Heart left ventricle (tissue), 16 donors: ENCODE results near the gene ACBD3. TPM values are rescaled to one million over a fixed set of nuclear protein-coding genes. Genes with fewer than 3 reads are reported as not detected.

Source experiments
- ATAC-seq, 4 donors: fragments of 200-7000 bp; cut with Tn5 transposase; one replicate each; pipeline ENCODE4 v1.9.1; 2020 to 2022; ENCODE audit warnings: moderate library complexity in 4 of 4, mild to moderate bottlenecking in 3 of 4, moderate number of reproducible peaks in 1 of 4
- DNase-seq, 5 donors: peaks; one replicate each; pipeline ENCODE4 v3.0.0-alpha.2; 2020
- H3K27ac ChIP-seq, 12 donors: fragments of 200-600 bp; sonication (generic) in 4 of 12; one replicate each; pipeline versions ENCODE4 v1.5.0 to v1.8.0; 2016 to 2022; ENCODE audit warnings: mild to moderate bottlenecking in 2 of 12
- H3K27me3 ChIP-seq, 9 donors: fragments of 200-600 bp; sonication (generic) in 2 of 9; one replicate each; pipeline versions ENCODE4 v1.5.1 to v1.8.0; 2016 to 2022; ENCODE audit warnings: mild to moderate bottlenecking in 3 of 9
- H3K36me3 ChIP-seq, 9 donors: fragments of 200-600 bp; sonication (generic) in 2 of 9; one replicate each; pipeline versions ENCODE4 v1.5.0 to v1.8.0; 2018 to 2022; ENCODE audit warnings: mild to moderate bottlenecking in 2 of 9
- H3K4me1 ChIP-seq, 12 donors: fragments of 200-600 bp; sonication (generic) in 4 of 12; one replicate each; pipeline versions ENCODE4 v1.5.0 to v1.8.0; 2016 to 2022; ENCODE audit warnings: mild to moderate bottlenecking in 3 of 12
- H3K4me3 ChIP-seq, 12 donors: fragments of 200-600 bp; sonication (generic) in 4 of 12; one replicate each; pipeline versions ENCODE4 v1.5.0 to v1.8.0; 2017 to 2022; ENCODE audit warnings: mild to moderate bottlenecking in 9 of 12, moderate library complexity in 4 of 12
- H3K9me3 ChIP-seq, 12 donors: fragments of 200-600 bp; sonication (generic) in 4 of 12; one replicate each; pipeline versions ENCODE4 v1.5.0 to v1.8.0; 2016 to 2022; ENCODE audit warnings: mild to moderate bottlenecking in 1 of 12
- CTCF ChIP-seq, 12 donors: fragments of 200-600 bp; sonication (generic) in 4 of 12; IDR thresholded peaks; one replicate each; pipeline versions ENCODE4 v1.5.0 to v1.8.0; 2018 to 2022; ENCODE audit warnings: antibody characterized with exemption in 12 of 12, mild to moderate bottlenecking in 5 of 12
- POLR2A ChIP-seq, 2 donors: fragments of 450-650 bp; IDR thresholded peaks; one replicate each; pipeline ENCODE4 v1.6.1; 2017; ENCODE audit warnings: antibody characterized with exemption in 2 of 2, mild to moderate bottlenecking in 2 of 2, moderate library complexity in 2 of 2
- WGBS, 4 donors: extraction: QIAGEN DNeasy Blood & Tissue Kit in 2 of 4; methylation state at CpG; one replicate each; pipeline versions ENCODE4 v1.1.5 to v1.1.7; 2013 to 2018; 5-methylcytosine and 5-hydroxymethylcytosine counted together
- intact Hi-C, 10 donors: fragments of 100-400 bp; cut with DNase I; formaldehyde crosslinking; loops; one replicate each; pipeline versions ENCODE4 v1.11.1 to v1.14.2; 2022
- polyA plus RNA-seq, 2 donors: library from polyadenylated mRNA; stranded (reverse); fragments of 200-250 nt; gene quantifications; one replicate each; pipeline ENCODE4 v1.2.3, GENCODE V29; 2013
- total RNA-seq, 9 donors: library from RNA; depleted of rRNA in 2 of 9; stranded (reverse); fragments of >200 nt in 2 of 9; fragmentation: NEBNext Ultra II Directional in 3 of 9; extraction: Animal tissue kit (Norgen Biotek cat#: 25700) in 3 of 9; gene quantifications; one replicate each; pipeline versions ENCODE4 v1.1.0 to v1.2.4, GENCODE V29; 2016 to 2023
- donor health status: ischemic (EF 13 %, LVEDD 7.1; RV severe dilation, severe dysfunction).
- donor health status: healthy with polysubstance abuse.
- donor health status: DM: no; HTN: yes; CAD: no.
- donor health status: DM: no; HTN: no; CAD: no.
- donor health status: ischemic (EF 25% LVEDD 6.9; RV normal size, moderate dysfunction).
- donor health status: ischemic (EF 25% LVEDD 5.7; RV mildly dilated, moderate dysfunction).
- donor health status: healthy.
- donor health status: DM: yes; HTN: yes; CAD: no.
- donor health status: ischemic (EF 35%, LVEDD 5.7; RV mildly dilated, moderate dysfunction).
- donor health status: nonischemic (EF 11% LVEDD 7.7; RV severe dilation, severe dysfunction).
- donor health status: DM: yes; HTN: yes; CAD: no.
- donor health status: PGD.
- donor health status: ischemic (EF 29% LVEDD 5.4; RV normal size, mild dysfunction).
- donor health status: nonischemic (EF 23%, LVEDD 6.1; RV moderate dilation, normal function).

The ACBD3 gene
- total and polyA plus RNA-seq, 11 donors = 9.3 to 39.1 (median 28.0) TPM

- peaks cover 0 to 100% (median 91%) of the 10 kb centered on the region in 9 donors for H3K36me3 ChIP-seq
- intact Hi-C loops = no loop called here
- DNase-seq (no peak), ATAC-seq (no peak)
- WGBS, 4 donors = 96 to 99% (median 97%) methylated on average over 1 of the region's 1 CpG
- H3K4me1 ChIP-seq = peaks cover 0 to 16% (median 0%) of the 10 kb centered on the region in 12 donors
- no peaks in the 10 kb centered on the region for H3K9me3 ChIP-seq
- TF ChIP-seq CTCF (IDR thresholded peaks at IDR 0.05) = no peak
- TF ChIP-seq POLR2A (IDR thresholded peaks at IDR 0.05) = no peak
- H3K4me3 ChIP-seq = no peak overlapping the region
- no peaks in the 10 kb centered on the region for H3K27me3 ChIP-seq
- H3K27ac ChIP-seq = peak overlapping the region in 1 of 12 donors; percentile 33
Measured at GRCh38 chr1:226157761-226158316, 28.7 kb downstream of the ACBD3 start.

GRCh38 chr1:226154593-226154992 is 31.9 kb downstream of the ACBD3 start:
- H3K4me3 ChIP-seq = no peak overlapping the region
- no peaks in the 10 kb centered on the region for H3K9me3 ChIP-seq
- TF ChIP-seq POLR2A (IDR thresholded peaks at IDR 0.05) = no peak
- TF ChIP-seq CTCF (IDR thresholded peaks at IDR 0.05) = no peak
- no peak overlapping the region for H3K27ac ChIP-seq
- no peaks in the 10 kb centered on the region for H3K27me3 ChIP-seq
- 83 to 96% (median 90%) methylated on average over 1 of the region's 1 CpG for WGBS, 4 donors
- intact Hi-C loops = no loop called here
- H3K4me1 ChIP-seq = peaks cover 0 to 16% (median 0%) of the 10 kb centered on the region in 12 donors
- no peak for DNase-seq
- peaks cover 0 to 100% (median 91%) of the 10 kb centered on the region in 9 donors for H3K36me3 ChIP-seq
- ATAC-seq = no peak

- no peak for TF ChIP-seq CTCF (IDR thresholded peaks at IDR 0.05)
- TF ChIP-seq POLR2A (IDR thresholded peaks at IDR 0.05) = no peak
- peaks cover 0 to 100% (median 87%) of the 10 kb centered on the region in 9 donors for H3K36me3 ChIP-seq
- ATAC-seq (no peak), DNase-seq (no peak)
- H3K9me3 ChIP-seq = no peaks in the 10 kb centered on the region
- intact Hi-C loops = no loop called here
- no peak overlapping the region for H3K27ac ChIP-seq
- no peak overlapping the region for H3K4me3 ChIP-seq
- H3K4me1 ChIP-seq = no peaks in the 10 kb centered on the region
- H3K27me3 ChIP-seq = no peaks in the 10 kb centered on the region
- WGBS, 4 donors = 86 to 89% (median 88%) methylated on average over 4 of the region's 4 CpGs
Measured at GRCh38 chr1:226149806-226150205, 36.7 kb downstream of the ACBD3 start.

- no peaks in the 10 kb centered on the region for H3K4me1 ChIP-seq
- H3K9me3 ChIP-seq = no peaks in the 10 kb centered on the region
- intact Hi-C loops = no loop called here
- H3K4me3 ChIP-seq = no peak overlapping the region
- DNase-seq (no peak), ATAC-seq (no peak)
- no peaks in the 10 kb centered on the region for H3K27me3 ChIP-seq
- peaks cover 0 to 97% (median 84%) of the 10 kb centered on the region in 9 donors for H3K36me3 ChIP-seq
- no peak overlapping the region for H3K27ac ChIP-seq
- TF ChIP-seq POLR2A (IDR thresholded peaks at IDR 0.05) (no peak), CTCF (IDR thresholded peaks at IDR 0.05) (no peak)
Measured at GRCh38 chr1:226148121-226148648, 38.4 kb downstream of the ACBD3 start.
